ENCODE measurements around the gene BICC1. TPM values are rescaled to one million over a fixed set of nuclear protein-coding genes. Genes with fewer than 3 reads are reported as not detected.

The BICC1 gene
- total RNA-seq, 1 donor from 2014 or later: 42.1 TPM

GRCh38 chr10:58754469-58755339 is 242.0 kb downstream of the BICC1 start:
- ATAC-seq (peak; percentile 47), DNase-seq (ENCODE audit: low spot score) (no peak)

GRCh38 chr10:58755340-58755610 is 242.6 kb downstream of the BICC1 start:
- DNase-seq (ENCODE audit: low spot score) (no peak), ATAC-seq (peak; percentile 35)
- intact Hi-C loops (cut with DNase I): no loop called here

More at GRCh38 chr10:58754469-58755339, 242.0 kb downstream of the BICC1 start:
- intact Hi-C loops (cut with DNase I): no loop called here

GRCh38 chr10:58755677-58756076 is 243.0 kb downstream of the BICC1 start:
- intact Hi-C loops (cut with DNase I): no loop called here
- ATAC-seq (peak; percentile 80), DNase-seq (ENCODE audit: low spot score) (no peak)

- ATAC-seq: peak; percentile 45
- no peak for DNase-seq (ENCODE audit: low spot score)
- intact Hi-C loops (cut with DNase I): no loop called here
These were observed 243.6 kb downstream of the BICC1 start for GRCh38 chr10:58756130-58756719.

GRCh38 chr10:58757352-58758065 is 244.8 kb downstream of the BICC1 start:
- intact Hi-C loops (cut with DNase I): no loop called here
- ATAC-seq: no peak
- no peak for DNase-seq (ENCODE audit: low spot score)

GRCh38 chr10:58758321-58758720 is 245.6 kb downstream of the BICC1 start:
- DNase-seq (ENCODE audit: low spot score) (no peak), ATAC-seq (no peak)
- intact Hi-C loops (cut with DNase I): no loop called here

GRCh38 chr10:58764087-58764747 is 251.5 kb downstream of the BICC1 start:
- DNase-seq (ENCODE audit: low spot score) (no peak), ATAC-seq (no peak)
- intact Hi-C loops (cut with DNase I): no loop called here

GRCh38 chr10:58765910-58766309 is 253.2 kb downstream of the BICC1 start:
- ATAC-seq: no peak

GRCh38 chr10:58767652-58768051 is 255.0 kb downstream of the BICC1 start:
- intact Hi-C loops (cut with DNase I): no loop called here
- ATAC-seq (no peak), DNase-seq (ENCODE audit: low spot score) (no peak)

More at GRCh38 chr10:58765910-58766309, 253.2 kb downstream of the BICC1 start:
- intact Hi-C loops (cut with DNase I): no loop called here
- DNase-seq (ENCODE audit: low spot score): no peak

GRCh38 chr10:58771863-58772262 is 259.2 kb downstream of the BICC1 start:
- no peak for DNase-seq (ENCODE audit: low spot score)
- ATAC-seq: no peak
- intact Hi-C loops (cut with DNase I): no loop called here

- ATAC-seq (no peak), DNase-seq (ENCODE audit: low spot score) (no peak)
- intact Hi-C loops (cut with DNase I): no loop called here
These were observed 260.1 kb downstream of the BICC1 start for GRCh38 chr10:58772758-58773157.

GRCh38 chr10:58773341-58773740 is 260.7 kb downstream of the BICC1 start:
- intact Hi-C loops (cut with DNase I): no loop called here
- no peak for ATAC-seq

GRCh38 chr10:58773944-58774343 is 261.3 kb downstream of the BICC1 start:
- ATAC-seq: no peak
- intact Hi-C loops (cut with DNase I): no loop called here

More at GRCh38 chr10:58773341-58773740, 260.7 kb downstream of the BICC1 start:
- no peak for DNase-seq (ENCODE audit: low spot score)

GRCh38 chr10:58775960-58776567 is 263.4 kb downstream of the BICC1 start:
- intact Hi-C loops (cut with DNase I): no loop called here
- ATAC-seq (peak; percentile 73), DNase-seq (ENCODE audit: low spot score) (no peak)

More at GRCh38 chr10:58773944-58774343, 261.3 kb downstream of the BICC1 start:
- no peak for DNase-seq (ENCODE audit: low spot score)

- no peak for DNase-seq (ENCODE audit: low spot score)
- ATAC-seq: no peak
- intact Hi-C loops (cut with DNase I): no loop called here
These were observed 264.1 kb downstream of the BICC1 start for GRCh38 chr10:58776568-58777318.

GRCh38 chr10:58778966-58779365 is 266.3 kb downstream of the BICC1 start:
- DNase-seq (ENCODE audit: low spot score): no peak
- ATAC-seq: no peak
- intact Hi-C loops (cut with DNase I): no loop called here

GRCh38 chr10:58779594-58779993 is 266.9 kb downstream of the BICC1 start:
- DNase-seq (ENCODE audit: low spot score) (no peak), ATAC-seq (no peak)
- intact Hi-C loops (cut with DNase I): no loop called here

GRCh38 chr10:58780476-58780875 is 267.8 kb downstream of the BICC1 start:
- intact Hi-C loops (cut with DNase I): no loop called here
- DNase-seq (ENCODE audit: low spot score): no peak
- no peak for ATAC-seq
